Posterior vena cava (tissue), 2 donors: ENCODE results near the gene PTPN20. TPM values are rescaled to one million over a fixed set of nuclear protein-coding genes. Genes with fewer than 3 reads are reported as not detected.

Experiments
- DNase-seq: peaks from one replicate; pipeline ENCODE4 v3.0.0-alpha.2; 2020; ENCODE audit warnings: low spot score
- intact Hi-C, 2 donors: fragments of 100-400 bp; cut with DNase I; formaldehyde crosslinking; loops; one replicate each; pipeline versions ENCODE4 v1.14.1 to v1.14.2; 2022 to 2023
- total RNA-seq, 2 donors: library from RNA; stranded (reverse); fragmentation: NEBNext Ultra II Directional; extraction: Animal tissue kit (Norgen Biotek cat#: 25700); gene quantifications; one replicate each; pipeline ENCODE4 v1.2.1, GENCODE V29; 2021
- donor health status: DM: yes; HTN: yes; CAD: no.
- donor health status: DM: yes; HTN: yes; CAD: no.

Gene PTPN20
- total RNA-seq, 2 donors from 2014 or later: 1.1 to 1.3 TPM

DNA sequence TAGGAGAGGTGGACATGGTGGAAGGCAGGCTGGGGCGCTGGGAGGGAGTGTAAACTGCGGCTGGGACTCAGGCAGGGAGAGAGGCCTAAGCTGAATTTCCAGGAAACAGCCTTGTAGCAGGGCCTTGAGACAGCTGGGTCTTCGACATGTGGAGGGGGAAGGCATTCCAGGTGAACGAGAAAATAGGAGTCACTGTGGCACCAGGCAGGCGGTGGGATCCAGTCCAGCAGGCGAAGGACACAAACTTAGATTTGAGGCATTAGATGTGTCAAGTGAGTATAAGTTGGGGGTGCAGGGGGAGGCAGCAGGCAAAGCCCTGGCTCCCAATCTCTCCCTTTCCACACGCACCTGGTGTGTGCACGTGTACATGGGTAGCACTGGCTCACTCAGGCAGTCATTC, 105.3 kb downstream of the PTPN20 start:
- intact Hi-C loops: no loop called here
- DNase-seq: no peak

DNA sequence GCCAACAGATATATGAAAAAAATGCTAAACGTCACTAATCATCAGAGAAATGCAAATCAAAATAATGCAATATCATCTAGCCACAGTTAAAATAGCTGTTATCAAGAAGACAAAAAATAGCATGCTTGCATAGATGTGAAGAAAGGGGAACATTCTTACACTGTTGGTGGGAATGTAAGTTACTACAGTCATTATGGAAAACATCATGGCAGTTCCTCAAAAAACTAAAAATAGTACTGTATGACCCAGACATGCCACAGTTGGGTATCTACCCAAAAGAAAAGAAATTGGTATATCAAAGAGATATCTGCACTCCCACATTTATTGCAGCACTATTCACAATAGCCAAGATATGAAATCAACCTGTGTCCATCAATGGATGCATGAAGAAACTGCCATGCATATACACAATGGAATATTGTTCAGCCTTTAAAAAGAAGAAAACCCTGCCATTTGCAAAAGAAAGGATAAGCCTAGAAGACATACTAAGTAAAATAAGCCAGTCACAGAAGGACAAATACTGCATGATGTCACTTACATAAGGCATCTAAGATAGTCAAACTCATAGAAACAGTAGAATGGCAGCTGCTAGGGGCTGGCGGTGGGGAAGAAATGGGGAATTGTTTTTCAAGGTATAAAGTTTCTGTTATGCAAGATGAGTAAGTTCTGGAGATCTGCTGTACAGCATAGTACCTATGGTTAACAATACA, 107.0 kb downstream of the PTPN20 start:
- no peak for DNase-seq
- intact Hi-C loops: no loop called here

- no peak for DNase-seq
- intact Hi-C loops: no loop called here
Measured at GRCh38 chr10:47019155-47020145, 108.2 kb downstream of the PTPN20 start.

DNA sequence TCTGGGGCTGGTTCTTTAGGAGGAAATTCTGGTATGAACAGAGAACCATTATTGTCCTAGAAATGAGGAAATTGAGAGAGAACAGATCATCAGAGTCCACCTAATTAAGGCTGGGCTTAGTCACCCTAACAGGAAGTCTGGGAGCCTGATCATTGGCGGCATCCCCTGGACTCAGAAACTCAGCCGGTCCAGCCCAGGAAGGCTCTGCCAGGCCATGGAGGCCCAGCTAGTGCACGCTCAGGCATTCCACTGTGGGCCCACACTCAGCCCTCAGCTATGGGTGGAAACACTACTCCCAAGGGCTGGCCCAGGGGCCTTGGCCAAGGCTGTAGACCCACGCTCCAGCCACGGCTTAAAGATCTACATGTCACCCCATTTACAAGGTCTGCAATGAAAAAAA, 109.2 kb downstream of the PTPN20 start:
- peak; percentile 93 for DNase-seq
- intact Hi-C loops: no loop called here

DNA sequence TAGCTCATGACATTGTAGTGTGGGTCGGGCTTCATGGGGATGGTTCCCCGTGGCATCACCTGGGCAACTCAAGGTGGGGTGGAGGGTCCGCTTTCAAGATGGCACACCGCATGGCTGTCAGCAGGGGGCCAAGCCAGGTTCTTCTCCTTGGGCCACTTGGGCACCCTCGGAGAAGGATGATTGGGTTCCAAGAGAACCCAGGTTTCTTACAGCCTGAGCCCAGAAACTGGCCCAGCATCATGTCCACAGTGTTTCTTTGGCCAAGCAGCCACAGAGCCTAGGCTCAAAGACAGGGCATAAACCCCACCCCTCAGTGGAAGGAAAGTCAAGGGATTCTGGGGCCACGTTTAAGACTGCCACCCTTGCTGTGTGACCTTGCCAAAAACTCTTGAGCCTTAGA, 110.6 kb downstream of the PTPN20 start:
- intact Hi-C loops: no loop called here
- no peak for DNase-seq

DNA sequence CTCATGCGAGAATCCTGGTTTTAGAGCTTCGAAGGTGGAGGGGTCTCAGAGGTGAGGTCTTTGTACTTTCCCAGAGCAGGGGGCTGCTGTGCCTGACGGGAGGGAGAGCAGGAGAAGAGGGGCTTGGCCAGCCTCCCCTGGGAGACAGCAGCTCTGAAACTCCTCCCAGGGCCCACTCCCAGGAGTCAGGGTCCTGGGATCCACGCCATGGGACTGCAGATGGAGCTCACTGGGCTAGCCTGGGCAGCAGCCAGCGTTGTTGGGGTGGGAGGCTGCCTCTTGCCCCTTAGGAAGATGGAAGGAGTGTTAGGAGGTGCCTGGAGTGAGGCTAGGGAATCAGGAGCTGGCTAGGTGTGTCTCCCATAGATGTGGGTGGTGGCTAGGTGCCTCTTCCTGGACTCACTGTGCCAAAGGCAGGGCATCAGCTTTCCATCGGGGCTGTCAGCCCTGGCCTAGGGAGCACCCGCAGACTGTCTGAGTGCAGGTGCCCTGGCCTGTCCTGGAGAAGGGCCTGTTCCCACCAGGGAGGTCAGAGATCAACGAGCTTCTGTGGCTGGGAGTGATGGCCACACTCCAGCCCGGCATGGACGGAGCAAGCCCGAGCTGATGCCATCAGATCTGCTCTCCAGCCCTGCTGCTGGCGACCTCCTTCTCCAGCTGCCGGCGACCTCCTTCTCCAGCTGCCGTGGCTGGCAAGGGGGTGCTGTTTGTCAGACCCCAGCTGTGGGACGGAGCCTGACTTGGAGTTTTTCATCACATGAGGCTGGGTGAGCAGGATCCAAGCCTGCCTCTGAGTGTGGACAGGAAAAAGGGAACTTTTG, 111.3 kb downstream of the PTPN20 start:
- DNase-seq: peak; percentile 77
- intact Hi-C loops: no loop called here

DNA sequence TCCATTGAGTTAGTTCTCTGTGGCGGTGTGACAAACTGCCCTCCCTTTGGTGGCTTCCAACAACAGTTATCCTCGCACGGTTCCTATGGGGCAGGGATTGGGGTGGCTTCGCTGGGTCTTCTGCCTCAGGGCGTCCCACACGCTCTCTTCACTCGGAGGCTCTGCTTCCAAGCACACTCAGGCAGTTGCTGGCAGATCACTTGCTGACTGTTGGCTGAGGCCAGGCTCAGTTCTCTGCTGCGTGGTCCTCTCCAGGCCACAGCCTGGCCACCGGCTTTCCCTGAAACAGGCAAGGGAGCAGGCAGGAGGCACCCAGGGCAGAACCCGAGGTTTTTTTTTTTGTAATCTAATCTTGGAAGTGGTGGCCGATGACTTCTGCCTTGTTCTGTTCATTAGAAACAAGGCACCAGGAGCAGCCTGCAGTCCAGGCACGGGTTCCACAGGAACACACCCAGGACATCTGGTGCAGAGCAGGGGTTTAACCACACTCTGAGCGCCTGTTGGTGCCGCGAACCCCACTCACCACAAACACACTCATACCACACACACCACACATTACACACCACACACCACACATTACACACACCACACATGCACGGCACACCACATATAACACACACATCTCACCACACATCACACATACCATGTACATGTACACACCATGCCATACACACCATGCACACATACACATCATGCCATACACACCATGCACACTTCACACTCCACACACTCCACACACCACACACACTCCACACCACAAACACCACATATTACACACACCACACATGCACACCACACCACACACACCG, 112.2 kb downstream of the PTPN20 start:
- intact Hi-C loops: no loop called here
- peak; percentile 82 for DNase-seq

- no peak for DNase-seq
- intact Hi-C loops: no loop called here
Measured at GRCh38 chr10:47024046-47024322, 112.8 kb downstream of the PTPN20 start.

DNA sequence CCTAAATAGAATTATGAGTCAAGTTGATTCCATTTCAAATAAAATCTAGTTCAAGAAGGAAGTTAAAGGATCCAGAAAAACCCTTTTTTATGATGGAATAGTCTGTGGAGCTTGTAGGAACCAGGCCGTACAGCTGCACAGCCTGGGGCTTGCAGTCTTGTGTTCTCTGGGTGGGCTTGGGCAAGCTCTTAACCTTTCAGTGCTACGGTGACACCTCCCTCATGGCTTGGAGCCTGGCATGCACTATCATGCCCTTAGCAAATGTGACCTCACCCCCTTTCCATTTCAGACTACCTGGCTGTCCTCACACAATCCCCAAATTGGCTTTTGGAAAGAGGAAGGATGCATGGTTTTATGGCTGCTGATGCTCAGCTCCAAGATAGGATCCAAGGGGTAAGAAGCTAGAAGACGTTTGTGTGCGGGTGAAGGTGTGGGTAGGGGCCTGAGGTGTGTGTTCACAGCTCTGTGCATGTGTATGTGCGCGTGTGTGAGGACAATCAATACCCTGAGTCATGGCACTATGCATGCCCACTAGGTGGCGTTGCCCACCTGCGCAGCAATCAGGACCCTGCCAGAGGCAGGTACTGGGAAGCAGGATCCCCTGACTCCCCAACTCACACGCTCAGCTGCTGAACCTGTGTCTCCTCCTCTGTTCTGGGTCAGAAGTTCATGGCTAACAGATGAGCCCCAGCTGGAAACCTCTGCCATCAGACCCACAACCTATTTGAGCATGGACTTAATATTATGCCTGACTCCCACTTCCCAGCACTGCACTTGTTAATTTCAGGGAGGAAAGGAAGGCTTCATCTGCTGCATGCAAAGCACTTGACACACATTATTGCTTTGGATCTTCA, 113.4 kb downstream of the PTPN20 start:
- DNase-seq: peak; percentile 80

GRCh38 chr10:47025253-47025539, 114.0 kb downstream of the PTPN20 start:
- intact Hi-C loops: loop anchor here in 1 of 2 donors (5.0 kb wide), 1 partner anchor 287 kb away; no protein-coding TSS in a partner anchor
- no peak for DNase-seq

More for the DNA sequence above, 113.4 kb downstream of the PTPN20 start:
- intact Hi-C loops: loop anchor here in 1 of 2 donors (5.0 kb wide), 1 partner anchor 288 kb away; no protein-coding TSS in a partner anchor

GRCh38 chr10:47025540-47026300, 114.5 kb downstream of the PTPN20 start:
- intact Hi-C loops: loop anchor here in 1 of 2 donors (5.0 kb wide), 1 partner anchor 287 kb away; no protein-coding TSS in a partner anchor

DNA sequence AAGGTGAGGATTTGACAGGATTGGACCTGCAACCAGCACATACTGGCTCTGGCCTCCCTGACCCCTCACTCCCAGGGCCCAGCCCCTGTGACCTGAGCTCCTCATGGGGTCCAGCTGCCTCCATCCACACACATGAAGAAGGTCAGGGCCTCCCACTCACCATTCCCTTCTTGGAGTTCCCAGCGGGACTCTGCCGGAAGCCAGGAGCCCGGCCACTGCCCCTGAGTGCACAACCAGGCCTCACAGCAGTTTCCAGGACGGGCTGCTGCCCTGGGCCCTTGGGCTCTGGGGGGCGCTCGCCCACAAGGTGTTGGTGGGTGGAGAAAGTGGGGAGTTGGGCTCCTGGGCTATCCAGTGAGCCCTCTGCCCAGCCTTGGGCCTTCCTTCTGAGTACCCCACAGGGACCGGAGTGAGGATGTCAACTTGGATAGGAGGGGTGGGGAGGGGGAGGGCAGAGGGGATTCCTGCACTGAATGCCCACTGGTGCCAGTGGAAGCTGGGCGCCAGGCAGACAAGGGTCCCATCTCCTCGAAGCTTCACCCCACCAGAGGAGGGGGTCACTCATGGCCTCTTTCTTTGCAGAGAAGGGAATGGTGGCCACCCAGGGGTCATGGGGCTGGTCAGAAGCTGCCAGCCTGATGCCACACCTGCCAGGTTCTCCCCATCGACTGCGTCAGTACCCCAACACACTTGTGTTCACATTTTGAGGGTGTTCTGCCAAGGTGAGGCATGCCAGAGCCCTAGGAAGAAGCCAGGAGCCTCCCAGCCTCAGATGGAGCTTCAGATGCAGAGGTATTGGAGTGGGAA, 115.3 kb downstream of the PTPN20 start:
- intact Hi-C loops: loop anchor here in 1 of 2 donors (5.0 kb wide), 1 partner anchor 286 kb away; no protein-coding TSS in a partner anchor
- peak; percentile 78 for DNase-seq

More at GRCh38 chr10:47025540-47026300, 114.5 kb downstream of the PTPN20 start:
- DNase-seq: peak; percentile 90

DNA sequence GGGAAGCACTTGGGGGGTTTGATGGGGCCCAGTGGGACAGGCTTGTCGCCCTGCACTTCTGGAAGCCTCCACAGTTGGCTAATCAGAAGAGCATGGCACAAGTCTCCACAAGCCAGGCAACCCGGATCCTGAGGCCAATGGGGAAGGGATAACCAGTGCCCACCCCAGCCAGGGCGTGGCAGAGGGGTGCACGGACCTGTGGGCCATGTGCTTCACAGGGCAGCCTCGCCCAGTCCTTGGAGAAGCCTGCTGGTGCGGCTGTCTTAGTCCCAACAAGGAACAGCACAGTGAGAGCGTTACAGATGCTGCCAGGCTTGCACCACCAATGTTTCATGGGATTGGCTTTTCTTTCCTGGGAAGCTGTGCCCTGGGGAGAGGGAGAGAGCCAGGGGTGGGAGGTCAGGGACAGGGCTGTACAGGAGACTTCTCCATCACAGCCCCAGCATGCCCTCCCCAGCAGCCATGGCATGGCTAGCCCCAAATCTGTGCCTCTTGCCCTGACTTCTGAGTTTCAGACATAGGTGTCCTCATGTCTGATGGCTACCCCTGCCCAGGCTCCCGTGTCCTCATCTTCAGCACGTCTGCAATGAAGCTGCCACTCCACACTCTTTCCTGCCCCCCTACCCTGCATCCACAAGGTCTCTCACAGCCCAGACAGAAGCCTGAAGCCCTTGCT, 116.0 kb downstream of the PTPN20 start:
- intact Hi-C loops: loop anchor here in 1 of 2 donors (5.0 kb wide), 1 partner anchor 285 kb away; no protein-coding TSS in a partner anchor
- DNase-seq: peak; percentile 57

DNA sequence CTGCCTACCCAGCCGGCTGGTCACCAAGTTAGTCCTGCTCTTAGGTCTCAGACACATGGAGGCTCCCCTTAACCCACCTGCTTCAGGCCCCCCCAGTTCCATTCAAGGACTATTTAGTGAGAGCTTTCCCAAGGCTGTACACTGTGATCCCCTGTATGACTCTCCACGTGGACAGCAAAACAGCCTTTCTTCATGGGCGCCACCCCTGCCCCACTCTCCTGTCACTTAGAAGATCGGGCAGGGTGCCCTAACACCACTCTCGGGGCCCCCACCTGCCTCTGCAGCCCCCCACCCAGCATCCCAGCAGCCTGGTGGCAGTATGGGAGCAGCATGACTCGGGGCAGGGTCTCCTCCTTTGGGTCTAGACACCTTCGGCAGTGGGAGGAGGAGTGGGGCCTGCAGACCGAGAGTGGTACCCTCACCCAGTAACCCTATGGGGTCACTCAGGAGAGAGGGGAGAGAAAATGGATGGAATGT, 116.6 kb downstream of the PTPN20 start:
- DNase-seq: no peak
- intact Hi-C loops: loop anchor here in 1 of 2 donors (5.0 kb wide), 1 partner anchor 284 kb away; no protein-coding TSS in a partner anchor

GRCh38 chr10:47028466-47028865, 117.2 kb downstream of the PTPN20 start:
- DNase-seq: no peak
- intact Hi-C loops: loop anchor here in 1 of 2 donors (5.0 kb wide), 1 partner anchor 284 kb away; no protein-coding TSS in a partner anchor
